BE2C (cell line): ENCODE measurements around the gene MSANTD1.

ENCODE experiments used
- DNase-seq: peaks from one replicate; pipeline ENCODE4 v3.0.0-alpha.2; 2020
- H3K27me3 ChIP-seq: fragments of 250-450 bp; sonication (Bioruptor Pico); 2 replicates; pipeline ENCODE4 v1.5.1; 2020; ENCODE audit warnings: mild to moderate bottlenecking
- H3K36me3 ChIP-seq: fragments of 250-450 bp; sonication (Bioruptor Pico); 2 replicates; pipeline ENCODE4 v1.5.1; 2020; ENCODE audit warnings: mild to moderate bottlenecking
- H3K4me1 ChIP-seq: fragments of 250-450 bp; sonication (Bioruptor Pico); 2 replicates; pipeline ENCODE4 v1.5.1; 2020
- H3K4me3 ChIP-seq: 2 replicates; pipeline ENCODE4 v1.5.1; 2011; ENCODE audit warnings: low read depth, low read length
- H3K9me3 ChIP-seq: fragments of 250-450 bp; sonication (Bioruptor Pico); 2 replicates; pipeline ENCODE4 v1.5.1; 2020
- TF ChIP-seq, protein P1 (sequence below): IDR thresholded peaks from 2 replicates; pipeline ENCODE4 v1.5.1; 2012; ENCODE audit warnings: mild to moderate bottlenecking, low read depth, low read length

MSANTD1 gene

DNA sequence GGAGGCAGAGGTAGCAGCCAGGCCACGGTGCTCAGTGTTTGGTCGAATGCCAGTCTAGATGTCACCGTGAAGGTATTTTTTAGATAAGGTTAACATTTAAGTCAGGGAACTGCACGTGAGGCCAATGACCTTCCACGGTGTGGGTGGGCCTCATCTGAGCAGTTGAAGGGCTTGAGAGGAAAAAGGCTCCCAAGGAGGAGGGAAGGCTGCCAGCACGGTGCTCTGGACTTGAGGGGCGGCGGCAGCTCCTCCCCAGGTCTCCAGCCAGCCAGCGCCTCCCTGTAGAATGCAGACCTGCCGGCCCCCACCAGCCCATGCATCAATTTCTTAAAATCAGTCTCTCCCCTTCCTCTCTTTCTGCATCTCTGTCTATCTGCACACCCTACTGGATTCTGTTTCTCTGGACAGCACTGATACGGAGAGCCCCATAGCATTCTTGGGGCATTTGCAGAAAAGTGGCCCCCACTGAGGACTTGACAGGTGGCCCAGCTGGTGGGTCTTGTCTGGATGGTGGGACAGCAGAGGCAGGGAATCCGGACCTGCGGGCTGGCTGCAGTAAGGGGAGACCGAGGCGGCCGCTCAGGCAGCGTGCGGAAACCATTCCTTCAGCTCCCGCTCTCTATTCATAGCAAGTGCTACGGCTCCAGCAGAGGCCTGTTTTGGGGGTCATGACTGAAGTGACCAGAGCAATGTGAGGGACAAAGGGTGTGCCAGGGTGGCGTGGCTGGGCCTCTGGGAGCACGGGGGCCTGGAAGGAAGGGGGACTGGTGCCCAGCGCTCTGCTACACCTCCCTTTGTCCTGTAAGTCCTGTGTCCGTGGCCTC, 36.0 kb downstream of the MSANTD1 start:
- TF ChIP-seq, protein P1, sequence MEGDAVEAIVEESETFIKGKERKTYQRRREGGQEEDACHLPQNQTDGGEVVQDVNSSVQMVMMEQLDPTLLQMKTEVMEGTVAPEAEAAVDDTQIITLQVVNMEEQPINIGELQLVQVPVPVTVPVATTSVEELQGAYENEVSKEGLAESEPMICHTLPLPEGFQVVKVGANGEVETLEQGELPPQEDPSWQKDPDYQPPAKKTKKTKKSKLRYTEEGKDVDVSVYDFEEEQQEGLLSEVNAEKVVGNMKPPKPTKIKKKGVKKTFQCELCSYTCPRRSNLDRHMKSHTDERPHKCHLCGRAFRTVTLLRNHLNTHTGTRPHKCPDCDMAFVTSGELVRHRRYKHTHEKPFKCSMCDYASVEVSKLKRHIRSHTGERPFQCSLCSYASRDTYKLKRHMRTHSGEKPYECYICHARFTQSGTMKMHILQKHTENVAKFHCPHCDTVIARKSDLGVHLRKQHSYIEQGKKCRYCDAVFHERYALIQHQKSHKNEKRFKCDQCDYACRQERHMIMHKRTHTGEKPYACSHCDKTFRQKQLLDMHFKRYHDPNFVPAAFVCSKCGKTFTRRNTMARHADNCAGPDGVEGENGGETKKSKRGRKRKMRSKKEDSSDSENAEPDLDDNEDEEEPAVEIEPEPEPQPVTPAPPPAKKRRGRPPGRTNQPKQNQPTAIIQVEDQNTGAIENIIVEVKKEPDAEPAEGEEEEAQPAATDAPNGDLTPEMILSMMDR = no peak
- H3K27me3 ChIP-seq = no peaks in the 10 kb centered on the region
- H3K36me3 ChIP-seq = no peaks in the 10 kb centered on the region
- no peak overlapping the region for H3K4me3 ChIP-seq
- H3K4me1 ChIP-seq = no peaks in the 10 kb centered on the region
- H3K9me3 ChIP-seq = no peaks in the 10 kb centered on the region; the same call in 1 of the 2 replicates
- DNase-seq = no peak

DNA sequence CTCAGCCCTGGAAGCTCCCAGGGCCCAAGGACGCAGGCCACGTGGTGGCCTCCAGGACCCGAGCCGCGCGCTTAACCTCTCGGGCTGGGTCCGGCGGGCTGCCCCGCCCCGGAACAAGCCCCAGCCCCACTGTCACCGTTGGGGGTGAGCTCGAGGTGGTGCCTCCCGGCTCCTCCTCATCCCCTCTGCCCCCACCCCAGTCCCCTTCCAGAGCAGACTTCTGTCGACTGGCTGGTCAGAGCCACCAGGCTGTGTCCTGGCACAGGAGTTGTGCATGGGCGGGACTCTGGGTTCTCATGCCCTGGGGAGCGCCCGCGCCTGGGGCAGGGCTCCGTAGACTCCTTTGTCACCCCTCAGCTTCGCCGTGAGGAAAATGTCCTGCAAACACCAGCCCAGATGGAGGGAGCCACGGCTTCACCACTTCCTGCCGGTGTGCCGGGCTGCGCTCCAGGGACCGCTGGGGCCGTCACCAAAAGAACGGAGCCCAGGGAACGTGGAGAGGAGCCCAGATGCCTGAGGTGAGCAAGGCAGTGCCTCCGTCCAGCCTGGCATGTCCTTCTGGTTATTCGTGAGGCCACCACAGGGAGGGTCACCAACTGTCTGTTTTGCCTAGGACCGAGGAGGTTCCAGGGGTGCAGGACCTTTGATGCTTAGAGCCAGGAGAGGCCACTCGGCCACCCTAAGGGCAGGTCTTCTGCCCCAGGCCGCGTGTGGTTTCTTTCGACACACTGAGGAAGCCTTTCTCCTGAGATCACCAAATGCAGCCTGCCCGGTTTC, 36.8 kb downstream of the MSANTD1 start:
- Histone ChIP-seq H3K4me3 (no peak overlapping the region), H3K9me3 (no peaks in the 10 kb centered on the region; the same call in 1 of the 2 replicates), H3K4me1 (no peaks in the 10 kb centered on the region), H3K36me3 (no peaks in the 10 kb centered on the region), H3K27me3 (no peaks in the 10 kb centered on the region)
- TF ChIP-seq, protein P1 = no peak
- no peak for DNase-seq

DNA sequence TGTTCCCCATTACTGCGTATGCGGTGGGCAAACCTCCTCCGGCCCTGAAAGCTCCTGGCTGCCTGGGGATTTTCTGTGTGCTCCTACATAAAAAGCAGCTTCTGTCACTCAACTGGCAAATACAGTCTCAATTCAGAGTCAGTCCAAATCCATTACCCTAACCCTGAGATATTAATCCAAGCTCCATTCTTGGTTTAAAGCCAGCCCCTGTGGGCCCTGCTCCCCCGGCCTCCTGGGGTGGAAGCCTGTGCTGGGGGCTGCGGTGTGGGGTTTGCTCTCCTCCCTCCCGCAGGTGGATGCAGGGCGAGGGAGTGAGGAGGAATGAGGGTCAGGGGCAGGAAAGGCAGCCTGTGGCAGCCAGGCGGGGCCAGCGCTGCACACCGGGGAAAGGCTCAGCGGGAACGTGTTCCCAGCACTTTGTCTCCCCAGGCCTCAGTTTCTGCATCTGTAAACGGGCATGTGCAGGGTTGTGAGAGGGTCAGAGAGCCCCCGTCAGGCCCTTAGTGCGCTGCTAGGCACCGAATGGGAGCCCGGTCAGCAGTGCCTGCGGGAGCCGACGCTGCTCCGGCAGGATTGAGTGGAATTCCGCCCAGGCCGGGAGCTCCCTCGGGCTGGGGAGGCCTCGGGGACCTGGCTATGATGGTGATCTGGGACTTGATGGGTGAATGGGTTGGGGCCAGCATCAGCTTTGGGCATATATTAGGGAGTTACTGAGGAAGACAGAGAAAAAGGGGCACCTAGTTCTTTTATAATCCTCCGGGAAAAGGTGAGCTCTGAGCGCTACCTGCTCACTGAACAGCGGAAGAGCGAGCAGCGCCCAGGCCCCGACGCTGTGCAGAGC, 37.6 kb downstream of the MSANTD1 start:
- Histone ChIP-seq H3K36me3 (no peaks in the 10 kb centered on the region), H3K27me3 (no peaks in the 10 kb centered on the region), H3K4me1 (no peaks in the 10 kb centered on the region), H3K9me3 (no peaks in the 10 kb centered on the region; the same call in 1 of the 2 replicates), H3K4me3 (no peak overlapping the region)
- no peak for DNase-seq
- TF ChIP-seq, protein P1 = no peak

DNA sequence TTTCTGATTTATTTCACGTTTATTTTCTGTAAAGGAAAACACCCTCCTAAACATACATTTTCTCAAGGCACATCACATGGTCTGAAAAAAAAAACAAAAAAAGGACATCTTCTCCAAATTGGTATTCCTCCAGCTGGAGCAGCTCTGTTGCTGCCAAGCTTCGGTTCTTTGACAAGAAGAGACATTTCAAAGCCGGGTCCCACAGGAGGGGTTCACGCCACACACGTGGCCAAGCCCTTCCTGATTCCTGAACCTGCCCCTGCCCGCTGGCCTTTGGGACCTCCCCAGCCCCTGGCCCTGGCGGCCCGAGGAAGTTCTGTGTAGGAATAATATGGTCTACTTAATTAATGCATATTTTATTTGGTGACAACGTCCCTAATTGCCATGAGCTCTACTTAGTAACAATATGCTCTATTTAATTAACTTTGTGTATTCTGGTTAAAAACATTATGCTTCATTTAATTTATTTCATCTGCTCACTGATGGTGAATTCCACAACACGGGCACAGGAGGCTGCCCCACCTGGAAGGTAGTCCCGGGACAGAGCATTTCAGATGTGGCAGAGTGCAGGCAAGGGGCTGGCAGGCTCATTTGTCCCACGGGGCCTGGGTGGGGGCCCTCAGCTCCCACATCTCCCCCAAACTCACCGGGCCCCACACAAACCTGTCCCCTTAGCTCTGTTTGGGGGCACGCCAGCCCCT, 38.5 kb downstream of the MSANTD1 start:
- Histone ChIP-seq H3K4me3 (no peak overlapping the region), H3K27me3 (no peaks in the 10 kb centered on the region)
- TF ChIP-seq, protein P1 = no peak

DNA sequence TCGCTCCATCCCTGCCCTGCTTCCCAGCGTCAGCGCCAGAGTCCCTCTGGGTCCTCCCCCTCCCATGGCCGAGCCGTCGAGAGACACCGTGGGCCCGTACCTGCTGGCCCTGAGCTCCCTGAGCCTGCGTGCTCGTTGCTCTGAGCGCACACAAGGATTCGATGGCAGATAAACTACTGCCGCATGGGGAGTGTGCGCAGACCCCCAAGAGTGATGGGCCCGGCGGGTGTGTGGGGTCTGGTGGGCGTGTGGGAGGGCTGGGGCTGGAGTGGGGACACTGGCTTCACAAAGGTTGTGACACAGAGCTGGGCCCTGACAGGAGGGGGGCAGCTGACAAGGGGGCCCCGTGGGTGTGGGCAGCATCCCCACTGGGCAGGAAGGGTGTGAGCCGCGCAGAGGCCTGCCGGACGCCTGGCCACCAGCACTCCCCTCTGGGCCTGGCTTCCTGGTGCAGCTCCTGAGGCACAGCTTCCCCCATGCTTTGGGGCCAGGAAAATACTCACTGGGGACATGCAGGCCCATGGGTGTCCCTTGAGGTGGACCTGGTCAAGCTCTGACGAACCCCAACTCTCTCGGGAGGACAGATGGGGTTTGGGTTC, 39.1 kb downstream of the MSANTD1 start:
- TF ChIP-seq, protein P1 = no peak
- no peak overlapping the region for H3K4me3 ChIP-seq
- DNase-seq = no peak
- H3K27me3 ChIP-seq = no peaks in the 10 kb centered on the region
- H3K9me3 ChIP-seq = no peaks in the 10 kb centered on the region
- no peaks in the 10 kb centered on the region for H3K36me3 ChIP-seq
- no peaks in the 10 kb centered on the region for H3K4me1 ChIP-seq

More for the DNA sequence above, 38.5 kb downstream of the MSANTD1 start:
- Histone ChIP-seq H3K9me3 (no peaks in the 10 kb centered on the region), H3K4me1 (no peaks in the 10 kb centered on the region), H3K36me3 (no peaks in the 10 kb centered on the region)
- no peak for DNase-seq
